ENCODE data around the gene SFXN3. TPM values are rescaled to one million over a fixed set of nuclear protein-coding genes. Genes with fewer than 3 reads are reported as not detected.

SFXN3 gene
- total and polyA plus RNA-seq, 2 of the 13 experiments (the other 11 are each of a cell fraction or from before 2014, with no cell fraction given): 16.8 to 71.5 TPM

GRCh38 chr10:101008823-101009423, 22.1 kb upstream of the SFXN3 start (continued):
- TF ChIP-seq RFXAP (CRISPR knock-in tag; IDR thresholded peaks at IDR 0.05; ENCODE audit: borderline replicate concordance): peak; percentile 73; the same call in 1 of the 2 replicates
- TF ChIP-seq TAF15 (IDR thresholded peaks at IDR 0.05; ENCODE audit: low read depth, low read length, poor library complexity, severe bottlenecking): no peak
- peak; percentile 11 for TF ChIP-seq YY1 (IDR thresholded peaks at IDR 0.05; ENCODE audit: insufficient read depth, insufficient replicate concordance, low read depth, low read length)
- TF ChIP-seq ZFP90 (CRISPR knock-in tag; IDR thresholded peaks at IDR 0.05; ENCODE audit: borderline replicate concordance): 0 out of 2 replicates have a peak, but pooled peaks have one; percentile 33
- TF ChIP-seq, protein P1, sequence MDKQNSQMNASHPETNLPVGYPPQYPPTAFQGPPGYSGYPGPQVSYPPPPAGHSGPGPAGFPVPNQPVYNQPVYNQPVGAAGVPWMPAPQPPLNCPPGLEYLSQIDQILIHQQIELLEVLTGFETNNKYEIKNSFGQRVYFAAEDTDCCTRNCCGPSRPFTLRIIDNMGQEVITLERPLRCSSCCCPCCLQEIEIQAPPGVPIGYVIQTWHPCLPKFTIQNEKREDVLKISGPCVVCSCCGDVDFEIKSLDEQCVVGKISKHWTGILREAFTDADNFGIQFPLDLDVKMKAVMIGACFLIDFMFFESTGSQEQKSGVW (CRISPR knock-in tag; IDR thresholded peaks at IDR 0.05; ENCODE audit: borderline replicate concordance): no peak
- TF ChIP-seq FOSL2 (CRISPR knock-in tag; IDR thresholded peaks at IDR 0.05): peak; percentile 44
- no peak for TF ChIP-seq ATF7-NPFF (CRISPR knock-in tag; IDR thresholded peaks at IDR 0.05; ENCODE audit: low read depth)
- peak; percentile 68; the same call in 1 of the 2 replicates for TF ChIP-seq FOXP4 (CRISPR knock-in tag; IDR thresholded peaks at IDR 0.05)
- TF ChIP-seq MAZ (IDR thresholded peaks at IDR 0.05; ENCODE audit: borderline replicate concordance, low read depth, low read length): no peak
- TF ChIP-seq MAZ (CRISPR knock-in tag; IDR thresholded peaks at IDR 0.05; ENCODE audit: low read depth): 0 out of 2 replicates have a peak, but pooled peaks have one; percentile 25
- no peak for TF ChIP-seq ZNF143 (CRISPR knock-in tag; IDR thresholded peaks at IDR 0.05)
- no peak for TF ChIP-seq RORA (CRISPR knock-in tag; IDR thresholded peaks at IDR 0.05)
- TF ChIP-seq, protein P2, sequence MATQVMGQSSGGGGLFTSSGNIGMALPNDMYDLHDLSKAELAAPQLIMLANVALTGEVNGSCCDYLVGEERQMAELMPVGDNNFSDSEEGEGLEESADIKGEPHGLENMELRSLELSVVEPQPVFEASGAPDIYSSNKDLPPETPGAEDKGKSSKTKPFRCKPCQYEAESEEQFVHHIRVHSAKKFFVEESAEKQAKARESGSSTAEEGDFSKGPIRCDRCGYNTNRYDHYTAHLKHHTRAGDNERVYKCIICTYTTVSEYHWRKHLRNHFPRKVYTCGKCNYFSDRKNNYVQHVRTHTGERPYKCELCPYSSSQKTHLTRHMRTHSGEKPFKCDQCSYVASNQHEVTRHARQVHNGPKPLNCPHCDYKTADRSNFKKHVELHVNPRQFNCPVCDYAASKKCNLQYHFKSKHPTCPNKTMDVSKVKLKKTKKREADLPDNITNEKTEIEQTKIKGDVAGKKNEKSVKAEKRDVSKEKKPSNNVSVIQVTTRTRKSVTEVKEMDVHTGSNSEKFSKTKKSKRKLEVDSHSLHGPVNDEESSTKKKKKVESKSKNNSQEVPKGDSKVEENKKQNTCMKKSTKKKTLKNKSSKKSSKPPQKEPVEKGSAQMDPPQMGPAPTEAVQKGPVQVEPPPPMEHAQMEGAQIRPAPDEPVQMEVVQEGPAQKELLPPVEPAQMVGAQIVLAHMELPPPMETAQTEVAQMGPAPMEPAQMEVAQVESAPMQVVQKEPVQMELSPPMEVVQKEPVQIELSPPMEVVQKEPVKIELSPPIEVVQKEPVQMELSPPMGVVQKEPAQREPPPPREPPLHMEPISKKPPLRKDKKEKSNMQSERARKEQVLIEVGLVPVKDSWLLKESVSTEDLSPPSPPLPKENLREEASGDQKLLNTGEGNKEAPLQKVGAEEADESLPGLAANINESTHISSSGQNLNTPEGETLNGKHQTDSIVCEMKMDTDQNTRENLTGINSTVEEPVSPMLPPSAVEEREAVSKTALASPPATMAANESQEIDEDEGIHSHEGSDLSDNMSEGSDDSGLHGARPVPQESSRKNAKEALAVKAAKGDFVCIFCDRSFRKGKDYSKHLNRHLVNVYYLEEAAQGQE (IDR thresholded peaks at IDR 0.05; ENCODE audit: borderline replicate concordance in 1 of 2, low read depth in 1 of 2, low read length in 2 of 2): no peak
- TF ChIP-seq ZNF557 (CRISPR knock-in tag; IDR thresholded peaks at IDR 0.05): no peak
- no peak for TF ChIP-seq ZNF546 (CRISPR knock-in tag; conservative IDR thresholded peaks at IDR 0.05)
- TF ChIP-seq DMAP1 (CRISPR knock-in tag; IDR thresholded peaks at IDR 0.05): 0 out of 2 replicates have a peak, but pooled peaks have one; percentile 22
- peak; percentile 67 for TF ChIP-seq ZNF891 (CRISPR knock-in tag; IDR thresholded peaks at IDR 0.05)
- 0 out of 2 replicates have a peak, but pooled peaks have one; percentile 30 for TF ChIP-seq NR0B2 (CRISPR knock-in tag; IDR thresholded peaks at IDR 0.05)
- TF ChIP-seq, protein P3, sequence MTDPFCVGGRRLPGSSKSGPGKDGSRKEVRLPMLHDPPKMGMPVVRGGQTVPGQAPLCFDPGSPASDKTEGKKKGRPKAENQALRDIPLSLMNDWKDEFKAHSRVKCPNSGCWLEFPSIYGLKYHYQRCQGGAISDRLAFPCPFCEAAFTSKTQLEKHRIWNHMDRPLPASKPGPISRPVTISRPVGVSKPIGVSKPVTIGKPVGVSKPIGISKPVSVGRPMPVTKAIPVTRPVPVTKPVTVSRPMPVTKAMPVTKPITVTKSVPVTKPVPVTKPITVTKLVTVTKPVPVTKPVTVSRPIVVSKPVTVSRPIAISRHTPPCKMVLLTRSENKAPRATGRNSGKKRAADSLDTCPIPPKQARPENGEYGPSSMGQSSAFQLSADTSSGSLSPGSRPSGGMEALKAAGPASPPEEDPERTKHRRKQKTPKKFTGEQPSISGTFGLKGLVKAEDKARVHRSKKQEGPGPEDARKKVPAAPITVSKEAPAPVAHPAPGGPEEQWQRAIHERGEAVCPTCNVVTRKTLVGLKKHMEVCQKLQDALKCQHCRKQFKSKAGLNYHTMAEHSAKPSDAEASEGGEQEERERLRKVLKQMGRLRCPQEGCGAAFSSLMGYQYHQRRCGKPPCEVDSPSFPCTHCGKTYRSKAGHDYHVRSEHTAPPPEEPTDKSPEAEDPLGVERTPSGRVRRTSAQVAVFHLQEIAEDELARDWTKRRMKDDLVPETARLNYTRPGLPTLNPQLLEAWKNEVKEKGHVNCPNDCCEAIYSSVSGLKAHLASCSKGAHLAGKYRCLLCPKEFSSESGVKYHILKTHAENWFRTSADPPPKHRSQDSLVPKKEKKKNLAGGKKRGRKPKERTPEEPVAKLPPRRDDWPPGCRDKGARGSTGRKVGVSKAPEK (CRISPR knock-in tag; IDR thresholded peaks at IDR 0.05; ENCODE audit: borderline replicate concordance): no peak
